HepG2 (cell line): ENCODE results near the gene AJM1. TPM values are rescaled to one million over a fixed set of nuclear protein-coding genes. Genes with fewer than 3 reads are reported as not detected.

ENCODE experiments used
- ARHGAP35 ChIP-seq: sonication (generic); formaldehyde crosslinking; IDR thresholded peaks from 2 replicates; pipeline ENCODE4 v1.9.0; 2022; ENCODE audit warnings: mild to moderate bottlenecking, inconsistent platforms, moderate library complexity, missing genetic modification reagents, borderline replicate concordance
- ARNT2 ChIP-seq: sonication (generic); formaldehyde crosslinking; IDR thresholded peaks from 2 replicates; pipeline ENCODE4 v1.8.0; 2022; ENCODE audit warnings: mild to moderate bottlenecking, low read depth, missing genetic modification reagents, moderate library complexity
- FOXA3 ChIP-seq: IDR thresholded peaks from 2 replicates; pipeline ENCODE4 v1.6.1; 2016; ENCODE audit warnings: missing genetic modification reagents, missing compliant biosample characterization
- HES4 ChIP-seq: sonication (generic); formaldehyde crosslinking; IDR thresholded peaks from 2 replicates; pipeline ENCODE4 v1.9.0; 2021; ENCODE audit warnings: mild to moderate bottlenecking, missing genetic modification reagents, borderline replicate concordance
- KDM2A ChIP-seq: sonication (generic); formaldehyde crosslinking; IDR thresholded peaks from 2 replicates; pipeline ENCODE4 v1.4.0; 2020; ENCODE audit warnings: low read depth, missing genetic modification reagents, borderline replicate concordance
- MEIS1 ChIP-seq: sonication (generic); formaldehyde crosslinking; IDR thresholded peaks from 2 replicates; pipeline ENCODE4 v1.9.0; 2021; ENCODE audit warnings: mild to moderate bottlenecking, missing genetic modification reagents, moderate library complexity, borderline replicate concordance
- MXD3 ChIP-seq: IDR thresholded peaks from 2 replicates; pipeline ENCODE4 v1.6.1; 2016; ENCODE audit warnings: mild to moderate bottlenecking, missing biosample characterization, missing genetic modification reagents
- MYC ChIP-seq: sonication (generic); formaldehyde crosslinking; IDR thresholded peaks from 2 replicates; pipeline ENCODE4 v1.9.0; 2021; ENCODE audit warnings: missing genetic modification reagents, borderline replicate concordance
- NFKB2 ChIP-seq: sonication (generic); formaldehyde crosslinking; IDR thresholded peaks from 2 replicates; pipeline ENCODE4 v1.4.0; 2020; ENCODE audit warnings: missing genetic modification reagents, borderline replicate concordance
- NR2F1 ChIP-seq, 2 experiments: fragments of 450-650 bp in 1 of 2; formaldehyde crosslinking in 1 of 2; IDR thresholded peaks; 2 replicates each; pipeline versions ENCODE4 v1.5.0 to v1.6.1; 2016 to 2020; ENCODE audit warnings: mild to moderate bottlenecking in 1 of 2, missing compliant biosample characterization in 1 of 2, missing genetic modification reagents in 1 of 2, moderate library complexity in 1 of 2
- SALL1 ChIP-seq: sonication (generic); formaldehyde crosslinking; IDR thresholded peaks from 2 replicates; pipeline ENCODE4 v1.8.0; 2022; ENCODE audit warnings: mild to moderate bottlenecking, missing genetic modification reagents
- SIN3B ChIP-seq: fragments of 150-350 bp; IDR thresholded peaks from 2 replicates; pipeline ENCODE4 v1.6.1; 2014; ENCODE audit warnings: low read length
- ZFP91 ChIP-seq: sonication (generic); formaldehyde crosslinking; IDR thresholded peaks from 2 replicates; pipeline ENCODE4 v1.9.0; 2022; ENCODE audit warnings: missing genetic modification reagents, mild to moderate bottlenecking, borderline replicate concordance
- ZMAT3 ChIP-seq: sonication (generic); formaldehyde crosslinking; conservative IDR thresholded peaks from 2 replicates; pipeline ENCODE4 v1.7.0; 2021; ENCODE audit warnings: missing genetic modification reagents
- ZNF143 ChIP-seq: sonication (generic); formaldehyde crosslinking; IDR thresholded peaks from 2 replicates; pipeline ENCODE4 v1.4.0; 2020; ENCODE audit warnings: missing genetic modification reagents
- ZNF224 ChIP-seq: sonication (generic); formaldehyde crosslinking; IDR thresholded peaks from 2 replicates; pipeline ENCODE4 v1.5.0; 2020; ENCODE audit warnings: mild to moderate bottlenecking, missing genetic modification reagents
- ZNF556 ChIP-seq: sonication (generic); formaldehyde crosslinking; IDR thresholded peaks from 2 replicates; pipeline ENCODE4 v1.4.0; 2020; ENCODE audit warnings: mild to moderate bottlenecking, missing genetic modification reagents, borderline replicate concordance
- ZNF747 ChIP-seq: sonication (generic); formaldehyde crosslinking; IDR thresholded peaks from 2 replicates; pipeline ENCODE4 v1.8.1; 2023; ENCODE audit warnings: missing genetic modification reagents, mild to moderate bottlenecking, borderline replicate concordance
- ZNF766 ChIP-seq: sonication (generic); formaldehyde crosslinking; IDR thresholded peaks from 2 replicates; pipeline ENCODE4 v1.5.0; 2020; ENCODE audit warnings: missing genetic modification reagents, borderline replicate concordance
- ZNF772 ChIP-seq: sonication (generic); formaldehyde crosslinking; IDR thresholded peaks from 2 replicates; pipeline ENCODE4 v1.5.0; 2020; ENCODE audit warnings: mild to moderate bottlenecking, missing genetic modification reagents
- ZNF773 ChIP-seq: sonication (generic); formaldehyde crosslinking; IDR thresholded peaks from 2 replicates; pipeline ENCODE4 v1.4.0; 2020; ENCODE audit warnings: missing genetic modification reagents, borderline replicate concordance
- polyA plus RNA-seq, 8 experiments: library from polyadenylated mRNA; depleted of rRNA in 3 of 8; stranded (reverse) in 7 of 8; unstranded in 1 of 8; fragments of >200 nt; fragmentation: Illumina TruSeq in 4 of 8; extraction: Trizol in 4 of 8; gene quantifications; 2 replicates each; pipeline versions ENCODE4 v1.2.1 to v1.2.3, GENCODE V29; 2011 to 2016; ENCODE audit warnings: low read depth in 4 of 8, missing spikeins in 1 of 8, mixed read lengths in 1 of 8; ENCODE audit not compliant: insufficient read depth in 1 of 8
- total RNA-seq, 5 experiments: library from RNA; depleted of rRNA; stranded (reverse); fragments of >200 nt; fragmentation: Illumina TruSeq; extraction: Trizol; gene quantifications; 2 replicates each; pipeline ENCODE4 v1.2.3, GENCODE V29; 2016; ENCODE audit warnings: low read depth in 1 of 5
- TF ChIP-seq, protein P1 (sequence below): sonication (generic); formaldehyde crosslinking; IDR thresholded peaks from 2 replicates; pipeline ENCODE4 v1.4.0; 2020; ENCODE audit warnings: missing genetic modification reagents
- TF ChIP-seq, protein P2 (sequence below): sonication (generic); formaldehyde crosslinking; IDR thresholded peaks from 2 replicates; pipeline ENCODE4 v1.8.1; 2023; ENCODE audit warnings: missing genetic modification reagents, mild to moderate bottlenecking, borderline replicate concordance
- TF ChIP-seq, protein P3 (sequence below): sonication (generic); formaldehyde crosslinking; IDR thresholded peaks from 2 replicates; pipeline ENCODE4 v1.4.0; 2020; ENCODE audit warnings: missing genetic modification reagents, low read depth, mild to moderate bottlenecking, borderline replicate concordance

AJM1 gene
- total and polyA plus RNA-seq, 2 of the 13 experiments (the other 11 are each of a cell fraction or from before 2014, with no cell fraction given): 1.1 to 1.2 TPM

GRCh38 chr9:136807281-136808074 lies 34.8 kb upstream of the AJM1 start, which contains the start of gene RABL6 (continued):
- TF ChIP-seq KDM2A (CRISPR knock-in tag) (peak; percentile 75), NFKB2 (CRISPR knock-in tag) (peak; percentile 40; the same call in 1 of the 2 replicates), ZMAT3 (CRISPR knock-in tag) (peak; percentile 61), ZFP91 (CRISPR knock-in tag) (peak; percentile 70; the same call in 1 of the 2 replicates), MXD3 (CRISPR knock-in tag) (peak; percentile 38; the same call in 1 of the 2 replicates), SIN3B (0 out of 2 replicates have a peak, but pooled peaks have one; percentile 19), FOXA3 (CRISPR knock-in tag) (0 out of 2 replicates have a peak, but pooled peaks have one; percentile 3), ARNT2 (0 out of 2 replicates have a peak, but pooled peaks have one; percentile 27), ARHGAP35 (CRISPR knock-in tag) (peak; percentile 52; the same call in 1 of the 2 replicates), ZNF747 (peak; percentile 83), ZNF773 (CRISPR knock-in tag) (peak; percentile 31; the same call in 1 of the 2 replicates), MYC (CRISPR knock-in tag) (0 out of 2 replicates have a peak, but pooled peaks have one; percentile 46), ZNF224 (CRISPR knock-in tag) (0 out of 2 replicates have a peak, but pooled peaks have one; percentile 46), HES4 (CRISPR knock-in tag) (peak; percentile 19; the same call in 1 of the 2 replicates), ZNF772 (CRISPR knock-in tag) (peak; percentile 87; the same call in 1 of the 2 replicates), SALL1 (CRISPR knock-in tag) (peak; percentile 54), ZNF556 (CRISPR knock-in tag) (no peak), MEIS1 (CRISPR knock-in tag) (no peak), ZNF143 (CRISPR knock-in tag) (peak; percentile 37; the same call in 1 of the 2 replicates), NR2F1 (CRISPR knock-in tag; IDR thresholded peaks at IDR 0.05) (0 out of 4 replicates have a peak, but pooled peaks of 1 of the 2 experiments have one; percentile 7), ZNF766 (CRISPR knock-in tag) (peak; percentile 38; the same call in 1 of the 2 replicates)
- TF ChIP-seq, protein P1, sequence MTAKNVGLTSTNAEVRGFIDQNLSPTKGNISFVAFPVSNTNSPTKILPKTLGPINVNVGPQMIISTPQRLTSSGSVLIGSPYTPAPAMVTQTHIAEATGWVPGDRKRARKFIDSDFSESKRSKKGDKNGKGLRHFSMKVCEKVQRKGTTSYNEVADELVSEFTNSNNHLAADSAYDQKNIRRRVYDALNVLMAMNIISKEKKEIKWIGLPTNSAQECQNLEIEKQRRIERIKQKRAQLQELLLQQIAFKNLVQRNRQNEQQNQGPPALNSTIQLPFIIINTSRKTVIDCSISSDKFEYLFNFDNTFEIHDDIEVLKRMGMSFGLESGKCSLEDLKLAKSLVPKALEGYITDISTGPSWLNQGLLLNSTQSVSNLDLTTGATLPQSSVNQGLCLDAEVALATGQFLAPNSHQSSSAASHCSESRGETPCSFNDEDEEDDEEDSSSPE (CRISPR knock-in tag): 0 out of 2 replicates have a peak, but pooled peaks have one; percentile 32
- TF ChIP-seq, protein P2, sequence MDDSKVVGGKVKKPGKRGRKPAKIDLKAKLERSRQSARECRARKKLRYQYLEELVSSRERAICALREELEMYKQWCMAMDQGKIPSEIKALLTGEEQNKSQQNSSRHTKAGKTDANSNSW (CRISPR knock-in tag): no peak
- TF ChIP-seq, protein P3, sequence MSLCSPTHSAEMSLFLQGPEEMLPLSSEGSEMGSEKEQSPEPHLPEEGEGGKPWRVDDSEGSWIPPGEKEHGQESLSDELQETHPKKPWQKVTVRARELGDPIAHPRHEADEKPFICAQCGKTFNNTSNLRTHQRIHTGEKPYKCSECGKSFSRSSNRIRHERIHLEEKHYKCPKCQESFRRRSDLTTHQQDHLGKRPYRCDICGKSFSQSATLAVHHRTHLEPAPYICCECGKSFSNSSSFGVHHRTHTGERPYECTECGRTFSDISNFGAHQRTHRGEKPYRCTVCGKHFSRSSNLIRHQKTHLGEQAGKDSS (CRISPR knock-in tag): 0 out of 2 replicates have a peak, but pooled peaks have one; percentile 27
